Left lung (tissue), 14 donors: ENCODE results near the gene CMC4. TPM values are rescaled to one million over a fixed set of nuclear protein-coding genes. Genes with fewer than 3 reads are reported as not detected.

Experiments used
- ATAC-seq: fragments of 200-7000 bp; cut with Tn5 transposase; one replicate; pipeline ENCODE4 v1.9.1; 2020; ENCODE audit warnings: moderate library complexity
- DNase-seq, 4 donors: peaks; one replicate each; pipeline ENCODE4 v3.0.0-alpha.2; 2013 to 2020
- H3K27ac ChIP-seq, 2 donors: fragments of 200-600 bp; sonication (generic) in 1 of 2; one replicate each; pipeline versions ENCODE4 v1.5.0 to v1.8.0; 2020 to 2021
- H3K27me3 ChIP-seq, 2 donors: fragments of 200-600 bp; sonication (generic) in 1 of 2; one replicate each; pipeline versions ENCODE4 v1.5.0 to v1.8.0; 2020 to 2021
- H3K36me3 ChIP-seq, 2 donors: fragments of 200-600 bp; sonication (generic) in 1 of 2; one replicate each; pipeline versions ENCODE4 v1.5.0 to v1.8.0; 2020 to 2021
- H3K4me1 ChIP-seq, 2 donors: fragments of 200-600 bp; one replicate each; pipeline ENCODE4 v1.8.0; 2021
- H3K4me3 ChIP-seq, 2 donors: fragments of 200-600 bp; sonication (generic) in 1 of 2; one replicate each; pipeline versions ENCODE4 v1.5.0 to v1.8.0; 2020 to 2021; ENCODE audit warnings: mild to moderate bottlenecking in 1 of 2
- H3K9me3 ChIP-seq, 2 donors: fragments of 200-600 bp; sonication (generic) in 1 of 2; one replicate each; pipeline versions ENCODE4 v1.5.0 to v1.8.0; 2020 to 2021
- intact Hi-C, 2 donors: fragments of 100-400 bp; cut with DNase I; formaldehyde crosslinking; loops; one replicate each; pipeline versions ENCODE4 v1.11.2 to v1.14.2; 2022
- long read RNA-seq, 12 donors: library from polyadenylated mRNA in 2 of 12; unstranded in 2 of 12; transcript quantifications; one replicate each; pipeline ENCODE4 v2.0.0 and lab custom pipeline, GENCODE V29; 2019 to 2026
- polyA plus RNA-seq, 6 donors: library from polyadenylated mRNA; unstranded; fragments of 120-200 nt; gene quantifications; one replicate each; pipeline ENCODE4 v1.2.1, GENCODE V29; 2013; ENCODE audit not compliant: insufficient read length in 6 of 6
- total RNA-seq, 2 donors: library from RNA; stranded (reverse); fragmentation: NEBNext Ultra II Directional; extraction: Animal tissue kit (Norgen Biotek cat#: 25700); gene quantifications; one replicate each; pipeline ENCODE4 v1.2.1, GENCODE V29; 2021
- TF ChIP-seq, protein P1 (sequence below), 2 donors: fragments of 200-600 bp; sonication (generic) in 1 of 2; IDR thresholded peaks; one replicate each; pipeline versions ENCODE4 v1.5.0 to v1.8.0; 2021; ENCODE audit warnings: antibody characterized with exemption in 2 of 2
- donor health status: DM: no; HTN: yes; CAD: no.
- donor health status: DM: no; HTN: no; CAD: no.

Gene CMC4, protein sequence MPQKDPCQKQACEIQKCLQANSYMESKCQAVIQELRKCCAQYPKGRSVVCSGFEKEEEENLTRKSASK
- total RNA-seq = 1 to 10 TPM; 3.8 to 6.6 TPM
- polyA plus RNA-seq = 10 to 100 TPM in 2 of 6 donors, 1 to 10 TPM in 4; 3.3 to 10.4 (median 7.1) TPM
- long read RNA-seq, donor 1, transcript CMC4-202 (3 exons, 1,107 nt) = major isoform, 11 of 12 reads
- long read RNA-seq, donor 1, partial matches to known transcripts = 0 of 12 reads
- long read RNA-seq, donor 1, other reads (novel, unspliced or antisense) = 0 of 12 reads
- long read RNA-seq, donor 2, transcript CMC4-202 (3 exons, 1,107 nt) = major isoform, 17 of 17 reads
- long read RNA-seq, donor 2, partial matches to known transcripts = 0 of 17 reads
- long read RNA-seq, donor 2, other reads (novel, unspliced or antisense) = 0 of 17 reads
- long read RNA-seq, donor 3, transcript CMC4-202 (3 exons, 1,107 nt) = major isoform, 21 of 21 reads
- long read RNA-seq, donor 3, partial matches to known transcripts = 0 of 21 reads
- long read RNA-seq, donor 3, other reads (novel, unspliced or antisense) = 0 of 21 reads
- long read RNA-seq, donor 4, transcript CMC4-202 (3 exons, 1,107 nt) = major isoform, 15 of 15 reads
- long read RNA-seq, donor 4, partial matches to known transcripts = 0 of 15 reads
- long read RNA-seq, donor 4, other reads (novel, unspliced or antisense) = 0 of 15 reads
- long read RNA-seq, donor 5, transcript CMC4-202 (3 exons, 1,107 nt) = major isoform, 17 of 17 reads
- long read RNA-seq, donor 5, partial matches to known transcripts = 0 of 17 reads
- long read RNA-seq, donor 5, other reads (novel, unspliced or antisense) = 0 of 17 reads
- long read RNA-seq, donor 6, transcript CMC4-202 (3 exons, 1,107 nt) = major isoform, 26 of 26 reads
- long read RNA-seq, donor 6, partial matches to known transcripts = 0 of 26 reads
- long read RNA-seq, donor 6, other reads (novel, unspliced or antisense) = 0 of 26 reads
- long read RNA-seq, donor 7, transcript CMC4-202 (3 exons, 1,107 nt) = major isoform, 5 of 5 reads
- long read RNA-seq, donor 7, partial matches to known transcripts = 0 of 5 reads
- long read RNA-seq, donor 7, other reads (novel, unspliced or antisense) = 0 of 5 reads
- long read RNA-seq, donor 8, transcript CMC4-202 (3 exons, 1,107 nt) = major isoform, 6 of 6 reads
- long read RNA-seq, donor 8, partial matches to known transcripts = 0 of 6 reads
- long read RNA-seq, donor 8, other reads (novel, unspliced or antisense) = 0 of 6 reads
- long read RNA-seq, donor 9 = 0 reads
- long read RNA-seq, donor 10, partial matches to known transcripts = 0 of 4 reads
- long read RNA-seq, donor 10, other reads (novel, unspliced or antisense) = 0 of 4 reads
- long read RNA-seq, donor 11, transcript CMC4-202 (3 exons, 1,107 nt) = major isoform, 16 of 16 reads
- long read RNA-seq, donor 11, partial matches to known transcripts = 0 of 16 reads
- long read RNA-seq, donor 11, other reads (novel, unspliced or antisense) = 0 of 16 reads
- long read RNA-seq, donor 12, transcript CMC4-202 (3 exons, 1,107 nt) = major isoform, 20 of 20 reads
- long read RNA-seq, donor 12, partial matches to known transcripts = 0 of 20 reads
- long read RNA-seq, donor 12, other reads (novel, unspliced or antisense) = 0 of 20 reads

DNA sequence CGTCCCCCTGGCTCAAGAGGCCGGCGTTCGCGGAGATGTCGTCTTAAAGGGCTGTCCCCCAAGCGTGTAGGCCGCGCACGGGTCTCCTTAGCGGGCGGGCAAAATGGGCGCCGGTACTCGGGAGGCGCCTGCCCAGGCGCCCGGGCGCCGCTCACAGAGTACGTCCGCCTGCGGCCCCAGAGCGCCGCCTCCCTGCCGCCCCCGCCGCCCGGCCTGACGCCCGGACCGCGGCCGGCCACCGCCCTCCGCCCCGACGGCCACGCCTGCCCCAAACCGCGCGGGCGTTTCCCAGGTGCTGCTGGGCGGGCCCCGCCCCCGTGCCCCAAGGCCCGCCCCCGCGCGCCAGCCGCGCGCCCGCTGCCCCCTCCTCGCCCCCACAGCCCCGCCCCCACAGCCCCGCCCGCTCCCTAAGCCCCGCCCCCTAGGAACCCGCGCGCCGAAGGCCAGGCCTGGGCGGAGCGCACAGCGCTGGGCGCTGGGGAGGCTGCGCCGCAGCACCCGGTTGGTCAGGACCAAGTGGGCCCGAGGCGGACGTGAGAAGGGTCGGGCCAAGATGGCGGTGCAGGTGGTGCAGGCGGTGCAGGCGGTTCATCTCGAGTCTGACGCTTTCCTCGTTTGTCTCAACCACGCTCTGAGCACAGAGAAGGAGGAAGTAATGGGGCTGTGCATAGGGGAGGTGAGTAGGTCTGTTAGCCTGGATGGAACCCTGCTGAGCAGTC lies at the start of gene CMC4, which contains the start of the genes BRCC3 and MTCP1:
Gene CMC4 (minus strand): TSS at position 162 of the 719 bp plus-strand sequence. CDS start 7,113 bp downstream, outside the sequence.
Gene BRCC3 (plus strand): TSS at position 534 of the 719 bp plus-strand sequence. CDS start 20 bp downstream, at position 554.
Gene MTCP1 (minus strand): TSS at position 162 of the 719 bp plus-strand sequence. CDS start 5,126 bp downstream, outside the sequence.
- H3K9me3 ChIP-seq = no peaks in the 10 kb centered on the region
- no peaks in the 10 kb centered on the region for H3K36me3 ChIP-seq
- peak; percentile 62 to 95 (median 86) for DNase-seq
- intact Hi-C loops = no loop called here
- TF ChIP-seq, protein P1, sequence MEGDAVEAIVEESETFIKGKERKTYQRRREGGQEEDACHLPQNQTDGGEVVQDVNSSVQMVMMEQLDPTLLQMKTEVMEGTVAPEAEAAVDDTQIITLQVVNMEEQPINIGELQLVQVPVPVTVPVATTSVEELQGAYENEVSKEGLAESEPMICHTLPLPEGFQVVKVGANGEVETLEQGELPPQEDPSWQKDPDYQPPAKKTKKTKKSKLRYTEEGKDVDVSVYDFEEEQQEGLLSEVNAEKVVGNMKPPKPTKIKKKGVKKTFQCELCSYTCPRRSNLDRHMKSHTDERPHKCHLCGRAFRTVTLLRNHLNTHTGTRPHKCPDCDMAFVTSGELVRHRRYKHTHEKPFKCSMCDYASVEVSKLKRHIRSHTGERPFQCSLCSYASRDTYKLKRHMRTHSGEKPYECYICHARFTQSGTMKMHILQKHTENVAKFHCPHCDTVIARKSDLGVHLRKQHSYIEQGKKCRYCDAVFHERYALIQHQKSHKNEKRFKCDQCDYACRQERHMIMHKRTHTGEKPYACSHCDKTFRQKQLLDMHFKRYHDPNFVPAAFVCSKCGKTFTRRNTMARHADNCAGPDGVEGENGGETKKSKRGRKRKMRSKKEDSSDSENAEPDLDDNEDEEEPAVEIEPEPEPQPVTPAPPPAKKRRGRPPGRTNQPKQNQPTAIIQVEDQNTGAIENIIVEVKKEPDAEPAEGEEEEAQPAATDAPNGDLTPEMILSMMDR (IDR thresholded peaks at IDR 0.05) = no peak
- ATAC-seq = peak; percentile 95
- H3K4me3 ChIP-seq = peak within 1 kb of the TSS; percentile 45 to 63
- peak within 1 kb of the TSS; percentile 80 to 86 for H3K27ac ChIP-seq
- H3K4me1 ChIP-seq = peaks cover 0 to 23% of the 10 kb centered on the region in 2 donors
- no peaks in the 10 kb centered on the region for H3K27me3 ChIP-seq

DNA sequence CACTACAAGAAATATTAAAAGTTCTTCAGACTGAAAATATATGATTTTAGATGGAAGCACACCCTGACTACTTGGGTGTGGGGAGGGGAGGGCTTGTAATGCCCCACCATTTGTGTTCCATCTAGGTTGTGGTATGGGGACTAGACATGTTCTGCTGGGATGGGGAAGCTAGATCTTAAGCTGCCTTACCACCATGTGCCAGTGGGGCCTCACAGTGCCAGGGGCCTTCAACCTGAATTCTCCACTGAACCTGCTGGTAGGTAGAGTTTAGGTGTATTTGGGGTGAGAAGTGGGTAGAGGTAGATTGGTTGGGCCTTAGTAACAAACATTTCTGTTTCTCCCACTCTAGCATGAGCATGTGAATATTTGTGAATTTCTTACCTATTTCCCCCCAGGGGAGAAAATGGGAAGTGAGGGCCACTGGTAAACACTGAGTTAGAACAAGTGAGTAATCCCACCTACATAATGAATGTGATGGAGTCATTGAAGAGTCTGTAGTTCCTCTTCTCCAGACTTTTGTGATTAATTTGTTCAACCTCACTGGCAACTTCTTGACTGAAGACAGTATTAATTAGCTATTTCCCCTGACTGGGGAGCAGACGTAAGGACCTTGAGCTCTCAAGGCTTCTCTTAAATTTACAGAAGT lies 44.4 kb upstream of the CMC4 start:
- Histone ChIP-seq H3K27me3 (no peaks in the 10 kb centered on the region), H3K27ac (no peak overlapping the region), H3K4me3 (no peak overlapping the region), H3K36me3 (peaks cover 0 to 8% of the 10 kb centered on the region in 2 donors), H3K9me3 (no peaks in the 10 kb centered on the region), H3K4me1 (no peaks in the 10 kb centered on the region)
- intact Hi-C loops = no loop called here
- ATAC-seq (no peak), DNase-seq (no peak)
- TF ChIP-seq, protein P1 (IDR thresholded peaks at IDR 0.05) = no peak

DNA sequence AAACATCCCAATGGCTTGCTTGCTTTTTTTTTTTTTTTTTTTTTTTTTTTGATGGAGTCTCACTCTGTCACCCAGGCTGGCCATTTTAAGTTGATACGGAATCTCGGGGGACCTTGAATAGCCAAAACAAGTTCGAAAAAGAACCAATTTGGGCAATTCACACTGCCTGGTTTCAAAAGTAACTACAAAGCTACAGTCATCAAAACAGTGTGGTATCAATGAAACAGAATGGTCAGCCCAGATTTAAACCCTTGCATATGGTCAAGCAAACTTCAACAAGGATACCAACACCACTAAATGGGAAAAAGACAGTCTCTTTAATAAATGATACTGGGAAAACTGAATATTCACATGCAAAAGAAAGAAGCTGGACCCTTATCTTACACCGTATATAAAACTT lies 42.2 kb upstream of the CMC4 start:
- no peak overlapping the region for H3K27ac ChIP-seq
- H3K4me3 ChIP-seq = no peak overlapping the region
- TF ChIP-seq, protein P1 (IDR thresholded peaks at IDR 0.05) = no peak
- DNase-seq (no peak), ATAC-seq (no peak)
- H3K27me3 ChIP-seq = no peaks in the 10 kb centered on the region
- H3K4me1 ChIP-seq = no peaks in the 10 kb centered on the region
- intact Hi-C loops = no loop called here
- no peaks in the 10 kb centered on the region for H3K9me3 ChIP-seq
- H3K36me3 ChIP-seq = peaks cover 0 to 4% of the 10 kb centered on the region in 2 donors

DNA sequence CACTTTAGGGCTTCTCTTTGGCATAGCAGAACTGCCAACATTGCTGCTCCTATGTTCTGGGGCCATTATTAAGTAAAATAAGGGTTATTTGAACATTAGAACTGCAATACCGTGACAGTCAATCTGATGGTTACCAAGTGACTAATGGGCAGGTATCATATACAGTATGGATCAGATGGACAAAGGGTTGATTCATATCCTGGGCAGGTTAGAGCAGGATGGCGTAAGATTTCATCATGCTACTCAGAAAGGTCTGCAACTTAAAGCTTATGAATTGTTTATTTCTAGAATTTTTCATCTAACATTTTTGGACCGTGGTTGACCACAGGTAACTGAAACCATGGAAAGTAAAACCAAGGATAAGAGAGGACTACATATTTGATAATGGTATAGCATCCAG lies 41.2 kb upstream of the CMC4 start:
- H3K9me3 ChIP-seq = no peaks in the 10 kb centered on the region
- H3K4me3 ChIP-seq = no peak overlapping the region
- intact Hi-C loops = no loop called here
- H3K27ac ChIP-seq = no peak overlapping the region
- H3K4me1 ChIP-seq = no peaks in the 10 kb centered on the region
- DNase-seq = no peak
- TF ChIP-seq, protein P1 (IDR thresholded peaks at IDR 0.05) = no peak
- peaks cover 0 to 10% of the 10 kb centered on the region in 2 donors for H3K36me3 ChIP-seq
- no peak for ATAC-seq
- H3K27me3 ChIP-seq = no peaks in the 10 kb centered on the region
